HFFc6 (cell line): ENCODE measurements around the gene FAM174B. TPM values are rescaled to one million over a fixed set of nuclear protein-coding genes. Genes with fewer than 3 reads are reported as not detected.

Source experiments
- DNase-seq: peaks from one replicate; pipeline ENCODE4 v3.0.0-alpha.2; 2018
- H3K27ac Mint-ChIP-seq: 2 replicates; pipeline ENCODE4 v1.8.0; 2020; ENCODE audit warnings: mild to moderate bottlenecking, mixed read lengths
- H3K27me3 Mint-ChIP-seq: 2 replicates; pipeline ENCODE4 v1.8.0; 2021; ENCODE audit warnings: mild to moderate bottlenecking, moderate library complexity, mixed read lengths; ENCODE audit not compliant: insufficient read depth
- H3K36me3 Mint-ChIP-seq: 2 replicates; pipeline ENCODE4 v1.8.0; 2021; ENCODE audit warnings: low read depth, mixed read lengths
- H3K4me1 Mint-ChIP-seq: 2 replicates; pipeline ENCODE4 v1.8.0; 2020; ENCODE audit warnings: low read depth, mixed read lengths
- H3K4me3 Mint-ChIP-seq: 2 replicates; pipeline ENCODE4 v1.8.0; 2020; ENCODE audit warnings: mild to moderate bottlenecking, moderate library complexity, mixed read lengths
- H3K9me3 Mint-ChIP-seq: 2 replicates; pipeline ENCODE4 v1.8.0; 2020; ENCODE audit warnings: mild to moderate bottlenecking, mixed read lengths
- total RNA-seq, 6 experiments: library from RNA; stranded (reverse); fragmentation: NEBNext Ultra II Directional; extraction: Animal tissue kit (Norgen Biotek cat#: 25700); gene quantifications; 2 replicates in 1 of 6; 3 replicates in 5 of 6; pipeline ENCODE4 v1.2.3, GENCODE V29; 2021
- TF ChIP-seq, protein P1 (sequence below): fragments of 200-600 bp; sonication (generic); IDR thresholded peaks from 2 replicates; pipeline ENCODE4 v1.5.0; 2021; ENCODE audit warnings: antibody characterized with exemption, mild to moderate bottlenecking

The FAM174B gene
- total RNA-seq, 6 experiments from 2014 or later, result 1.2 to 7.0 (median 2.3) TPM

DNA sequence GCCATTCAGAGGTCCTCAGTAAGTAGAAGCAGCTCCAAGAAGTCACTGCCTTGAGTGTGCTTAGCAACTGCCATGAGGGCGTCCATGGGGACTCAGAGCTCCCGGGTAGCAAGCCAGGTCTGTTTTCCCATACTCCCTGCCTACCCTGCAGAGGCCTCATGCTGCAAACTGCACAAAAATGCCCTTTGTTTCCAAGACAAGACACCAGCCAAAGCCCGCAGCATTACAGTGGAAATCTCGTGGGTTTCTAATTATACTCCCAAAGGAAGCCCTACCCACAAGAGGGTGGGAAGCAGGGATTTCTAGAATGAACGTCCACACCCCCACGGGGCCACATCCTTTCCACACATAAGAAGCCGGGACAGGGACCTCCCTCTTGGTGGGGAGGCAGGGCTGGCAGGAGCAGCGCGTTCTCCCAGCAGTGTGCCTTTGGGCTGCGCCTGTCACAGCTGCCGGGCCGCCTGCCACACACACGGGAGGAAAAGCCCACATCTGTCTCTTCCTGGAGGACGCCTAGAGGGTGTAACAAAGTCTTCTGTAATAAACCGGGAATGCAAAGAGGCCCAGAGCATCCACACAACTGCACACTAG, 31.1 kb downstream of the FAM174B start:
- TF ChIP-seq, protein P1, sequence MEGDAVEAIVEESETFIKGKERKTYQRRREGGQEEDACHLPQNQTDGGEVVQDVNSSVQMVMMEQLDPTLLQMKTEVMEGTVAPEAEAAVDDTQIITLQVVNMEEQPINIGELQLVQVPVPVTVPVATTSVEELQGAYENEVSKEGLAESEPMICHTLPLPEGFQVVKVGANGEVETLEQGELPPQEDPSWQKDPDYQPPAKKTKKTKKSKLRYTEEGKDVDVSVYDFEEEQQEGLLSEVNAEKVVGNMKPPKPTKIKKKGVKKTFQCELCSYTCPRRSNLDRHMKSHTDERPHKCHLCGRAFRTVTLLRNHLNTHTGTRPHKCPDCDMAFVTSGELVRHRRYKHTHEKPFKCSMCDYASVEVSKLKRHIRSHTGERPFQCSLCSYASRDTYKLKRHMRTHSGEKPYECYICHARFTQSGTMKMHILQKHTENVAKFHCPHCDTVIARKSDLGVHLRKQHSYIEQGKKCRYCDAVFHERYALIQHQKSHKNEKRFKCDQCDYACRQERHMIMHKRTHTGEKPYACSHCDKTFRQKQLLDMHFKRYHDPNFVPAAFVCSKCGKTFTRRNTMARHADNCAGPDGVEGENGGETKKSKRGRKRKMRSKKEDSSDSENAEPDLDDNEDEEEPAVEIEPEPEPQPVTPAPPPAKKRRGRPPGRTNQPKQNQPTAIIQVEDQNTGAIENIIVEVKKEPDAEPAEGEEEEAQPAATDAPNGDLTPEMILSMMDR, result no peak
- Mint-ChIP-seq H3K27ac (peak overlapping the region; percentile 13; the same call in 1 of the 2 replicates), H3K36me3 (no peaks in the 10 kb centered on the region), H3K27me3 (no peaks in the 10 kb centered on the region; the same call in 1 of the 2 replicates), H3K4me1 (peaks cover 29% of the 10 kb centered on the region), H3K9me3 (peaks cover 11% of the 10 kb centered on the region), H3K4me3 (no peak overlapping the region)
- no peak for DNase-seq

DNA sequence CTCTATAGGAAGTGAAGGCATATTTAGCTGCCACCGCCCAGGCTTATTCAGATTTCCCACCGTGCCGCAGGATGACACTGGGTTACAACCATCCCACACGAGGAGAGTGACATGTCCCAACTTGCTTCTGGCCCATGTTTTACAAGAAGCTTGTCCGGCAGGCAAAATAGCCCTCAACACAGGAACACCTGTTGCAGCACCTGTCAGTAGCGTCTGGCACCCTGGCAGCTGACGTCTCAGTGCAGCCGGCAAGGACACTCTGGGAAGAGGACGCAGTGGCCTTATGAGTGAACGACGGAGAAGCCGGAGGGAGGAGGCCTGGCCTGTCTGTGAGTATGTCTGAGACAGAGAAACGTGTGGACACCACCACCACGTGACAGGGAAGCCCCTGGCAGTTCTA, 32.1 kb downstream of the FAM174B start:
- Mint-ChIP-seq H3K27me3 (no peaks in the 10 kb centered on the region; the same call in 1 of the 2 replicates), H3K9me3 (peaks cover 11% of the 10 kb centered on the region), H3K27ac (no peak overlapping the region), H3K4me3 (no peak overlapping the region), H3K36me3 (no peaks in the 10 kb centered on the region), H3K4me1 (peaks cover 31% of the 10 kb centered on the region)
- no peak for DNase-seq
- TF ChIP-seq, protein P1, result no peak

DNA sequence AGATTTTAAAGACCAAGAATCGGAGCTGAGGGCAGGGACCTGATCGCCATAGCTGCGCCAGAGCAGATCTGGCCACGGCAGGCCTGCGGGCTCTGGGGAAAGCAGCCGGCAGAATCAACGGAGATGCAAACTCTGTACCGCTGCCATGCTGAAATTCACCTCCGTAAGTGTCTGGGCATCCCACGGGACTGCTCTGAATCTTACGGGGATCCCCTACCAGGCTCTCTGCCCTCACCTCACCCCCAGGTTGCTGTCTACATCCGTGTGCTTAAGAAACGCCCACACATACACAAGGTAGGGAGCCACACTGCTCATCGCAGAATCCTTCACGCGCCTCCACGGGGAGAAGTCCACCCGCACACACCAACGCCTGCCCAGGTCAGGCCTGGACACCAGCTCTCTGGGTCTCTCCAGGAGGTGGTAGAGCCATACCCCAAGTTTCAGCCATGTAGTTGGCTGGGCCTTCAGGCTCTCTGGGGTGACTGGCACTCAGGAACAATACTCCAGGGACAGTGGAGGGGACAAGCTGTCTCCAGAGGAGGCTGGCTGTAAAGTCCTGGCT, 33.5 kb downstream of the FAM174B start:
- H3K9me3 Mint-ChIP-seq, result peaks cover 11% of the 10 kb centered on the region
- H3K36me3 Mint-ChIP-seq, result no peaks in the 10 kb centered on the region
- H3K27ac Mint-ChIP-seq, result no peak overlapping the region
- TF ChIP-seq, protein P1, result no peak
- no peak overlapping the region for H3K4me3 Mint-ChIP-seq
- DNase-seq, result no peak
- H3K4me1 Mint-ChIP-seq, result peaks cover 41% of the 10 kb centered on the region
- no peaks in the 10 kb centered on the region; the same call in 1 of the 2 replicates for H3K27me3 Mint-ChIP-seq

DNA sequence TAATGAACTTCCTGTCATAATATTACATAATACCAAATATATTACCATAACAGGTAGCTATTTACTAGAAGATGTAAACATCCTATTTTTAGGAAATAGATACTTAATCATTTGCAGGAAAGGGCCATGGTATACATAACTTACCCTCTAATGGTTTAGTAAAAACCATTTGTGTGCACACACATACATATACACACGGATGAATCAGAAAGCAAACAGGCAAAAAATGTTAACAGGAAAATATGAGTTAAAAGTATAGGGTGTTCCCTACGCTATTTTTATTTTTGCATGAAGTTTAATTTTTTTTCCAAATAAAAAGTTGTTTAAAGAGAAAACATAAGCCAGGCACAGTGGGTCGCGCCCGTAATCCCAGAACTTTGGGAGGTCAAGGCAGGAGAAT, 34.6 kb downstream of the FAM174B start:
- TF ChIP-seq, protein P1, result no peak
- no peaks in the 10 kb centered on the region for H3K36me3 Mint-ChIP-seq
- no peak overlapping the region for H3K27ac Mint-ChIP-seq
- H3K4me1 Mint-ChIP-seq, result peaks cover 41% of the 10 kb centered on the region
- H3K4me3 Mint-ChIP-seq, result no peak overlapping the region
- DNase-seq, result no peak
- peaks cover 15% of the 10 kb centered on the region for H3K9me3 Mint-ChIP-seq
- no peaks in the 10 kb centered on the region; the same call in 1 of the 2 replicates for H3K27me3 Mint-ChIP-seq

GRCh38 chr15:92619145-92620101, 36.2 kb downstream of the FAM174B start:
- Mint-ChIP-seq H3K4me3 (no peak overlapping the region), H3K4me1 (peaks cover 26% of the 10 kb centered on the region), H3K9me3 (peaks cover 18% of the 10 kb centered on the region), H3K36me3 (no peaks in the 10 kb centered on the region), H3K27ac (peak overlapping the region; percentile 27; the same call in 1 of the 2 replicates), H3K27me3 (no peaks in the 10 kb centered on the region; the same call in 1 of the 2 replicates)
- TF ChIP-seq, protein P1, result no peak
- peak; percentile 43 for DNase-seq
